Astrocyte (in vitro differentiated cells and primary cell): ENCODE measurements around the gene TCERG1.
A peak's percentile ranks its signal among the peaks of the same experiment; 100 is the strongest.

Source experiments
- EZH2 ChIP-seq: IDR thresholded peaks from 2 replicates; pipeline ENCODE4 v1.6.1; 2012; ENCODE audit warnings: mild to moderate bottlenecking, low read length, inconsistent platforms; ENCODE audit not compliant: insufficient read depth
- TF ChIP-seq, protein P1 (sequence below): IDR thresholded peaks from 2 replicates; pipeline ENCODE4 v1.5.1; 2011; ENCODE audit warnings: low read depth, mild to moderate bottlenecking, inconsistent platforms, low read length, moderate library complexity; ENCODE audit not compliant: insufficient read depth

DNA sequence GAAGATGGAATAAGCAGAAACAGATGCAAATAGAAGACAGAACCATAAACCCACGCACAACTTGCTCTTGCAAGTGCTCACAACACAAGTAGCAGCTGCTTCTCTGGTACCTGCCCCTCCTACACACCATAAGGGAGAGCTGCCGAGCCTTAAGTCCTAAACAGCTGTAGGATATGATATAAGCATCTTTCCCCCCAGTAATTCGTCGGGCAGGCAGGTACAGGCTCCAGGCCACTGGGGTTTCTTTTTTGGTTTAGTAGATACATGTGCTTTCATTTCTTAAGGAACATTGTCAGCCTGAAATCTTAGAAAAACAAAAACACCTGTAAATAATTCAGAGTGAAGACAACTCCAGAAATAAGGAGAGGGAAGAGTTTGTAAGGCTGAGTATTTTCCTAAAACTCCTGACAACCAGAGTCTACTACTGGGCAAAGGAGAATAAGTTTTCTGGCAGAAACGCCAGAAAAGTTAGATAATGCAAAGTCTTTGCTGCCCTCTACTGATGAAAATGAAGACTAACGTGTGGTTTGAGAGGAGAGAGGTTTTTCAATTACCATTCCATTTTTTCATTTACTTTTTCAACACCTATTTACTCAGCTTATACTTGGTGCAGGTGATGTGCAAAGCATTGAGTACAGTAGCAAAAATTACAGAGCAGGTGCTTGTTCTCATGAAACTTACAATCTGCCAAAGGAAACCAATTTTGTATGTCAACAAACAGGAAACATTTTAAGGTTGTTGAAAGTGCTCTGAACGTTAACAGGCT is 20.1 kb upstream of the TCERG1 start:
- TF ChIP-seq, protein P1, sequence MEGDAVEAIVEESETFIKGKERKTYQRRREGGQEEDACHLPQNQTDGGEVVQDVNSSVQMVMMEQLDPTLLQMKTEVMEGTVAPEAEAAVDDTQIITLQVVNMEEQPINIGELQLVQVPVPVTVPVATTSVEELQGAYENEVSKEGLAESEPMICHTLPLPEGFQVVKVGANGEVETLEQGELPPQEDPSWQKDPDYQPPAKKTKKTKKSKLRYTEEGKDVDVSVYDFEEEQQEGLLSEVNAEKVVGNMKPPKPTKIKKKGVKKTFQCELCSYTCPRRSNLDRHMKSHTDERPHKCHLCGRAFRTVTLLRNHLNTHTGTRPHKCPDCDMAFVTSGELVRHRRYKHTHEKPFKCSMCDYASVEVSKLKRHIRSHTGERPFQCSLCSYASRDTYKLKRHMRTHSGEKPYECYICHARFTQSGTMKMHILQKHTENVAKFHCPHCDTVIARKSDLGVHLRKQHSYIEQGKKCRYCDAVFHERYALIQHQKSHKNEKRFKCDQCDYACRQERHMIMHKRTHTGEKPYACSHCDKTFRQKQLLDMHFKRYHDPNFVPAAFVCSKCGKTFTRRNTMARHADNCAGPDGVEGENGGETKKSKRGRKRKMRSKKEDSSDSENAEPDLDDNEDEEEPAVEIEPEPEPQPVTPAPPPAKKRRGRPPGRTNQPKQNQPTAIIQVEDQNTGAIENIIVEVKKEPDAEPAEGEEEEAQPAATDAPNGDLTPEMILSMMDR: peak; percentile 71
- no peak for TF ChIP-seq EZH2
